Stimulated activated CD8-positive, alpha-beta memory T cell treated with anti-CD3 and anti-CD28 coated beads, Interleukin-4, amount 100 ng/mL, for 48 hours (primary cell): Measurements from ENCODE around the gene PHEX.

Source experiments
- DNase-seq: peaks from one replicate; pipeline ENCODE4 v3.0.0-alpha.2; 2020

Gene PHEX

GRCh38 chrX:22110729-22111494, 78.8 kb downstream of the PHEX start:
- no peak for DNase-seq

DNA sequence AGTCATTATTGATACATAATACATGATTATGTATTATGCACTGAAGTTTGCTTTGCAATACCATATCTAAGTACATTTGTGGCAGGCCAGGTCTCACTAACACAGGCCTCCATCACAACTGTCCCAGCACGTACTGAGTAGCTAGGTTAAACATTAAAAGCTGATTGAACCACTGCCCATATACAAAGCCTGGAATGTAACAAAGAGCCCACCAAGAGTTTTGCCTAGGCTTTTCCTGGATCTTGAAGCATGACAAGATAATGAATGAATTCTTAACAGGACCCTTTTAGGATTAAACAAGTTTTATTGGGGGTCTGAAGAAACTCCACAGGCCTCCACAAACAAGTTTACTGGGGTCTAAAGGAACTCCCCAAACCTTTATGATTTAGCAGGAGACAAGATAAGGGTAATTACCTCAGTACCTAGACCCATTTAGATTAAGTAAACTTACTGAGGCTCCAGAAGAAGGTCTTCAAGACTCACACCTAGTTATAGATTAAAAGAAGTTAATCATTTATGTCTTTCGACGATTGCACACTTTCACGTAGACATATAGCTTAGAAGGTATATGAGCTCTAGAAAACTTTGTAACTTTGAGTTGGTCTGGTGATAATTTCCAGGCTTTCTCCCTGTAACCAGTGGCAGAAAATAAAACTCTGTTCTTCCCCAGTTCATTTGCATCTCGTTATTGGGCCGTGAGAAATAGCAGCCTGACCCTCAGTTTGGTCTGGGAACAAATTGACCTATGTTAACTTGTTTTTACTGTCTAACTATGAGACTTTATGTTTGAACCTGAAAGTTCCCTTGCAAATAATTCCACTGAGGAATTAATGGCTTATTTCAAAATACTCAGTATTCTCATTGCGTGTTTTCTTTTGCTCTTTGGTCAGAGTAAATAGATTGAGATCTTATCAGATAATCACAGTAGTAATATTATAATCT, 84.8 kb downstream of the PHEX start:
- no peak for DNase-seq

- no peak for DNase-seq
Observed at GRCh38 chrX:22117633-22118032, 85.5 kb downstream of the PHEX start.

DNA sequence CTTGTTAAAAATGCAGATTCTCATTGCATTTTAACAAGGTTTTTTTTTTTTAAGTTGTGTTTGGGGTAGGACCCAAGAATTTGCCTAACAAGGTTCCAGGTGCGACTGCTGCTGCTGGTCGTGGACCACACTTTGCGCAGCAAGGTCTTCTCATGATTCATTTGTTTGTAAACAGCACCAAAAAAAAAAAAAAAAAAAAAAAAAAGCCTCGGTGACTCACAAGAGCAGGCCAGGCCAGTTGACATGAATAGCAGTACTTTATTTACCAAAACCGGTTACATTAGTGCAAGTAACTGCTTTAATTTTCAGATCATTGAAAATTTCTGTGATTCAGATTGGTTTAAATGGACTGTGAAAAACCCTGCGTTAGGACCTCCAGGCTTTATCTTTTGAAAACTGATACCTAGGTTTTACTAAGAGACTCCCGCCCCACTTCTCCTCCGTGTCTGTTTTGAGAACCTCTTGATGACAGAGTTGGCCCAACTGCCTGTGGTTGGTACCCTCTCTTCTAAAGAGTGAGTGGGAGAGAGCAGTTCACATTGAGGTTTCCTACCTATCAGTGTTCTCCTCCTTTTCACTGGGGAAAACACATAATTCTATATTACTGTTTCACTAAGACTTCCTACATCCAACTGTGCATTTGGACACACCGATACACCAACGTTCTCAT, 86.2 kb downstream of the PHEX start:
- DNase-seq, result no peak

- no peak for DNase-seq
Observed at GRCh38 chrX:22121161-22121560, 89.0 kb downstream of the PHEX start.

- no peak for DNase-seq
Observed at GRCh38 chrX:22122510-22122909, 90.4 kb downstream of the PHEX start.

DNA sequence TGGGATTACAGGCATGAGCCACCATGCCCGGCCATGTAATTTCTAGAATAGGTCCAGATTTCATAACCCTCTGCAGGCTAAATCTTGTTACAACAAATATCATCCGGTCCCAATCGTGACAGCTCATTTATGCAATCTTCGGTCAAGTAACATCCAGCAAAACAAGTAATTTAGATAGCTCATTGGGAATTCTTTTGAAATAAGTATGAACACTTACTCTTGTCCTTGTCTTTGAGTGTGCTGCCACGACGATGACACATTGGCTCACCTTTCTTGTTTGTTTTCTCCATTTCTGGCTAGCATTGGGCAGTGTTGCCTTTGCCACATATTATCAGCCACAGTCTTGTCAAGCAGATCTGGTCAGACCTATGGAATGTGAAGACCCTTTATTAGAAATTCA, 92.0 kb downstream of the PHEX start:
- no peak for DNase-seq

DNA sequence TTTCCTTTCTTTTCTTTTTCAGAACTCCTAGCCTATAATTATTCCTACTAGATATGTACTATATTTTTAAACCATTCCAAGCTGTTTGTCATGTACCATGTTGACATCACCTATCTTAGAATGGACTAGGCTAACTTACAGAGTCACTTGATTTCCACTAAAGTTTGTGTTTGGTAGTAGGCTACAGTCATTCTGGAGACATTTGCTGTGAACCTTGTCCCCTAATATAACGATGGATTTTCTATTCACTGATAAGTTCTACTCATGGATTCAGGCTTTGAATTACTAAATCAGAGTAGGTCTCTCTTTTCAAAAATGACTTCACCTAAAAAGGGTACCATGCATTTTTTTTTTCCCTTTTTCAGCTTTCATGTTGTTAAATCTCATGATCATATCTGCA, 93.4 kb downstream of the PHEX start:
- DNase-seq, result no peak

DNA sequence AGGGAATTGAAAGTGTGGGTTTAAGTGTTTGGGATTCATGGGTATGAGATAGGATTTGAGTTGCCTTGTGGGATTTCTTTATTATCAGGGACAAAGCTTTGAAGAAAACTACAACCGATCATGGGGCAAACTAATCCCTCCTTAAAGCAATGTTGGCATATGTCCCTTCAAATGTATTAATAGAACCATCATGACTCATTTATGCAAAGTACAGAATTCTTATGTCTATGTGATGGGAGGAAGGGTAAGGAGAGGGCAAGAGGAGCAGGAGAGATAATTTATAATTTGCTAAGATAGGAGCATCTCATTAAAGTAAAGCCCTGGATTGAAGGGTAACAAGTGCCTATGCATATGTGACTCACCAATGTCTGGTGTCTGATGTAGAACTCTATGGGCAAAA, 94.2 kb downstream of the PHEX start:
- no peak for DNase-seq

- DNase-seq, result no peak
Observed at GRCh38 chrX:22128961-22129360, 96.8 kb downstream of the PHEX start.

GRCh38 chrX:22134681-22135080, 102.6 kb downstream of the PHEX start:
- DNase-seq, result no peak

- DNase-seq, result no peak
Observed at GRCh38 chrX:22135171-22135711, 103.1 kb downstream of the PHEX start.

GRCh38 chrX:22135994-22136684, 104.0 kb downstream of the PHEX start:
- DNase-seq, result no peak

DNA sequence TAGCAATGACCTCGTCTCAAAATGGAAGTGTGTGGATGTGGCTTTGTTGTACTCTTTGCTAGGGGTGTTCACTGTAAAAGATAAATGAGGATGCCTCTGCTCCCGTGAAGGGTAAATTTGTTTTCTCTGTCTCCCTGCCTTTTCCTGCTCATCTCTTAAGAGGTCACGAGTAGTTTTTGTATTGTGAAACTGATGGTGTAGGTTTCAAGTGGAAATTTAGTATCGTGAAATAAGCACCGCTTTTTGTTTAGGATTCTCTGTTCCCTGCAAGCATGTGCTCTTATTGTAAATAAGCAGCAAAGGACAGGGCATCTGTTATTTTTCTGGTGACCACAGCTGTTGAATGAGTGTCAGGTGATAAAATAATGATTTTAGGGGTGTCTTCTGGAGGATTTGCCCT, 104.6 kb downstream of the PHEX start:
- DNase-seq, result no peak

DNA sequence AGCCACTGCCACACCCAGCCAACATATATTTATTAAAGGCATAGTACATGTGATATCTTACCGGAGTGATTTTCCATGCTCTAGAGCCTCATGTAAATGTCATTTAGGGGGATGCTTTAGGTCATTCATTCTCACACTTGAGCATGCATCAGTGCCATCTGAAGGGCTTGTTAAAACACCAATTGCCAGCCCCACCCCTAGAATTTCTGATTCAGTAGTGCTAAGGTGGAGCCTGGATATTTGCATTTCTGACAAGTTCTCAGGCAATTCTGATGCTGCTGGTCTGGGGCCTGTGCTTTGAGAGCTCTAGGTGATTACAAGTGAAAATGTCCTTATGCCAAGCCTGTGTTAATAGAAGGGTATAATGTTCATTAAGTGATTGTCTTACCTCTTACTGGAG, 107.7 kb downstream of the PHEX start:
- DNase-seq, result no peak

GRCh38 chrX:22141047-22141730, 109.1 kb downstream of the PHEX start:
- no peak for DNase-seq

GRCh38 chrX:22147214-22147613, 115.1 kb downstream of the PHEX start:
- DNase-seq, result no peak

- no peak for DNase-seq
Observed at GRCh38 chrX:22147942-22148341, 115.8 kb downstream of the PHEX start.

DNA sequence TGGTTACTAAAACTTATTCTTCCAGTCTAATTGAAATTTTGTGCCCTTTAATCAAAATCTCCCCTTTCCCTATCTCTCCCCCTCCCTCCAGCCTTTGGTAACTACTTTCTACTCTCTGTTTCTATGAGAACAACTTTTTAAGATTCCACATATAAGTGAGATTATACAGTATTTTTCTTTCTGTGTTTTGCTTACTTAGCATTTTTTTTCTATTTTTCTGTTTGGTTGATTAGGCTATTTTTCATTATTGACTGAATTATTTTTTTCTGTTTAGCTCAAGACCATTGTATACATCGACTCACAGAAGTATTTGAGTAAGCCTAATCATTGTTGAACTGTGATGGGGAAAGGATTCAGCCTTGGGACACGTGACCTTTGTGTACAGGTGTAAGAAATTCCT, 116.4 kb downstream of the PHEX start:
- DNase-seq, result no peak

- no peak for DNase-seq
Observed at GRCh38 chrX:22150371-22150770, 118.2 kb downstream of the PHEX start.

DNA sequence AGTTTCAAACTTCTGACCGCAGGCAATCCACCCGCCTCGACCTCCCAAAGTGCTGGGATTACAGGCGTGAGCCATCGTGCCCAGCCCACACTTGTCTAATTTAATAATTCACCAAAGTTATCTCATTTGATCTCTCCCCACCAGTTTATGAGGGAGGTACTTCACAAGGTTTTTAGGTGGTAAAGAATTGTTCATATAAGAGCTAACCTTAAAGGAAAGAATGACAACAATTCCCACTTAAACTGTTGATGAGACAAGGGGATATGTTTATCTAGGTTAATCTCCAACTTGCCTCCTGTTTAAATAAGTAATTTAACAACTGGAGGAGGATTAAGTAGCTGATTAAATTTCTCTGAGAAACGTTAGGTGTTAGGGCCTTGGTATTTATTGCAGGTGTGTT, 123.0 kb downstream of the PHEX start:
- no peak for DNase-seq

DNA sequence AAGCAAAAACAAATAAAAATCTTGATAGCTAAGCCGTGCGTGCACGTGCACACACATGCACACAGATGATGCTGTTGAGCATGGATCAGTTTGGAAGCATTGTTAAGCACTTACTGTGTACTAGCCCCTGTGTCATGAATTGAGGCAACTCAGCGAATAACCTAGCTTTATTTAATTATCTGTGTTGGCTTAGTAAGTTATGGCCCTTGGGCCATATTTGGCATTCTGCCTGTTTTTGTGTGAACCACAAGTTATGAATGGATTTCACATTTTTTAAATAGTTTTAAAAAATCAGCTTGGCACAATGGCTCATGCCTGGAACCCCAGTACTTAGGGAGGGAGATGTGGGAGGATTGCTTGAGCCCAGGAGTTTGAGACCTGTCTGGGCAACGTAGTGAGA, 126.9 kb downstream of the PHEX start:
- no peak for DNase-seq
